UCSD-AML1 (cell line): ENCODE results near the gene HMGXB3.

ENCODE experiments used
- DNase-seq: peaks from one replicate; lab custom pipeline; 2025; ENCODE audit not compliant: unreplicated experiment; lab: John Stamatoyannopoulos, UW

The HMGXB3 gene

GRCh38 chr5:150051657-150052195 lies 51.2 kb downstream of the HMGXB3 start:
- no peak for DNase-seq

GRCh38 chr5:150052226-150052955 lies 51.9 kb downstream of the HMGXB3 start:
- peak; percentile 41 for DNase-seq

- DNase-seq = peak; percentile 54
Observed at GRCh38 chr5:150052956-150053712, 52.6 kb downstream of the HMGXB3 start.

GRCh38 chr5:150053713-150054392 lies 53.3 kb downstream of the HMGXB3 start:
- no peak for DNase-seq

GRCh38 chr5:150054569-150054968 lies 54.0 kb downstream of the HMGXB3 start:
- no peak for DNase-seq

- DNase-seq = no peak
Observed at GRCh38 chr5:150055326-150056074, 55.0 kb downstream of the HMGXB3 start.

GRCh38 chr5:150056075-150056443 lies 55.5 kb downstream of the HMGXB3 start:
- DNase-seq = no peak

GRCh38 chr5:150057052-150057451 lies 56.5 kb downstream of the HMGXB3 start:
- no peak for DNase-seq

- no peak for DNase-seq
Observed at GRCh38 chr5:150057511-150057910, 57.0 kb downstream of the HMGXB3 start.

GRCh38 chr5:150057996-150058395 lies 57.5 kb downstream of the HMGXB3 start:
- no peak for DNase-seq

- no peak for DNase-seq
Observed at GRCh38 chr5:150058480-150059126, 58.1 kb downstream of the HMGXB3 start.

GRCh38 chr5:150059623-150060022 lies 59.1 kb downstream of the HMGXB3 start:
- DNase-seq = no peak

- no peak for DNase-seq
Observed at GRCh38 chr5:150060471-150060870, 59.9 kb downstream of the HMGXB3 start.

GRCh38 chr5:150061538-150061995 lies 61.0 kb downstream of the HMGXB3 start:
- DNase-seq = no peak

- no peak for DNase-seq
Observed at GRCh38 chr5:150062216-150062922, 61.8 kb downstream of the HMGXB3 start.

GRCh38 chr5:150063638-150064037 lies 63.1 kb downstream of the HMGXB3 start:
- DNase-seq = no peak

- no peak for DNase-seq
Observed at GRCh38 chr5:150064681-150065220, 64.2 kb downstream of the HMGXB3 start.

- no peak for DNase-seq
Observed at GRCh38 chr5:150065346-150065745, 64.8 kb downstream of the HMGXB3 start.

GRCh38 chr5:150065886-150066285 lies 65.3 kb downstream of the HMGXB3 start:
- DNase-seq = no peak
